Uterus (tissue), 4 donors: ENCODE data around the gene DMXL2. TPM values are rescaled to one million over a fixed set of nuclear protein-coding genes. Genes with fewer than 3 reads are reported as not detected.
A peak's percentile ranks its signal among the peaks of the same experiment; 100 is the strongest.
"Not testable (repeated sequence)": the region's sequence is repeated elsewhere in the genome, so short reads cannot be mapped to it uniquely, and the experiment has no call there.

Experiments
- DNase-seq, 2 donors: peaks; one replicate each; pipeline ENCODE4 v3.0.0-alpha.2; 2019 to 2020
- H3K27ac ChIP-seq, 2 donors: fragments of 200-600 bp; sonication (generic); 1 replicate in 1 of 2; 2 replicates in 1 of 2; pipeline ENCODE4 v1.5.1; 2016 to 2018
- H3K27me3 ChIP-seq, 2 donors: fragments of 200-600 bp; sonication (generic); one replicate each; pipeline ENCODE4 v1.5.1; 2018 to 2019; ENCODE audit warnings: control low read depth in 1 of 2
- H3K36me3 ChIP-seq, 2 donors: fragments of 200-600 bp; sonication (generic); one replicate each; pipeline ENCODE4 v1.5.1; 2019; ENCODE audit warnings: control low read depth in 1 of 2
- H3K4me1 ChIP-seq, 2 donors: fragments of 200-600 bp; sonication (generic); one replicate each; pipeline ENCODE4 v1.5.1; 2018 to 2019; ENCODE audit warnings: control low read depth in 1 of 2
- H3K4me3 ChIP-seq, 2 donors: fragments of 200-600 bp; sonication (generic); 1 replicate in 1 of 2; 2 replicates in 1 of 2; pipeline ENCODE4 v1.5.1; 2018 to 2019; ENCODE audit warnings: mild to moderate bottlenecking in 1 of 2
- H3K9me3 ChIP-seq, 2 donors: fragments of 200-600 bp; sonication (generic); one replicate each; pipeline ENCODE4 v1.5.1; 2019; ENCODE audit warnings: control low read depth in 1 of 2
- POLR2A ChIP-seq, 2 donors: fragments of 450-650 bp; IDR thresholded peaks; one replicate each; pipeline ENCODE4 v1.6.1; 2016; ENCODE audit warnings: antibody characterized with exemption in 2 of 2, mild to moderate bottlenecking in 1 of 2, moderate library complexity in 1 of 2
- intact Hi-C: fragments of 100-400 bp; cut with DNase I; formaldehyde crosslinking; loops from one replicate; pipeline ENCODE4 v1.15.1; 2023; ENCODE audit warnings: low total_unique reads
- total RNA-seq, 4 donors: library from RNA; depleted of rRNA in 3 of 4; stranded (reverse); fragments of >200 nt in 3 of 4; gene quantifications; one replicate each; pipeline versions ENCODE4 v1.1.0 to v1.2.4, GENCODE V29; 2014 to 2023
- TF ChIP-seq, protein P1 (sequence below), 4 experiments: fragments of 200-600 bp in 2 of 4; fragments of 450-650 bp in 2 of 4; sonication (generic) in 2 of 4; IDR thresholded peaks; one replicate each; pipeline ENCODE4 v1.5.1; 2016 to 2019; ENCODE audit warnings: antibody characterized with exemption in 4 of 4, mild to moderate bottlenecking in 2 of 4, moderate library complexity in 1 of 4
- donor health status: DM: yes; HTN: yes; CAD: no.

Gene DMXL2
- total RNA-seq, 4 donors from 2014 or later: 6.9 to 100 (median 26.6) TPM

DNA sequence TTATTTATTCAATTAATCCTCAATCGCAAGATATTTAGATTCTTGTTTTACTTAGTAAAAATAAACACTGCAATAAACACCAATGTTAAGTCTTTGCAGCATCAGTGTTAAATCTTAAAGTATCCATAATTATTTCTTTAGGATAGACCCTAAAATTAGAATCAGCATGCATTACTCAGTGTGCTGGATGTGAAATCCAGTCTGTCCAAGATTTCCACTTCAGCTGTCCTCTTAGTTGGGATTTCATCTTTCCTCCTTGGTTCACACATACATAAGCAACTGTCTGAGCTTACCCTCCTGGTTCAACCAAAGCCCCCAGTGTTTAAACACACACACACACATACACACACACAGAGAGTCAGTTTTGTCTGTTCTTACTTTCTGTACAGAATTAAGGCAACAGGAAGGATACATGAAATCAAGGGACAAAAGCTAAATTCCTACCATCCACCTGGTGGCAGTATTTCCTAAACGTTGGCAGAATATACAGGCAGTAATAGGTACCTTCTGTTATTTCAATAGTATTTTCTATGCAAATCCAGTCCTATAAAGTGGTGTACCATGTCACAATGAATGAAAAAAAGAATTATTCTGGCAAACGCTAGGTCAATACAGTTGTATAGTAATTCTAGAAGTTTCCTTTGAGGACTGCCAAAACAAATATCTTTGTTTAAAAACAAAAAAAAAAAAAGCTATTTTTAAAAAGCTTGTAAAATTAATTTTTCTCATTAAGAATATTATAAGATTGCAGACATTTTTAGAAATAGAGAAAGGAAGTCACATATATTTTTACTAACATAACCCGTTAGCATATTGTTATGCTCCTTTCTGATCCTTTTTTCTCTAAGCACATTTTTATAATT is 27.3 kb upstream of the DMXL2 start:
- DNase-seq: peak in 1 of 2 donors; percentile 61
- no peak overlapping the region for H3K4me3 ChIP-seq
- no peaks in the 10 kb centered on the region for H3K9me3 ChIP-seq
- TF ChIP-seq, protein P1, sequence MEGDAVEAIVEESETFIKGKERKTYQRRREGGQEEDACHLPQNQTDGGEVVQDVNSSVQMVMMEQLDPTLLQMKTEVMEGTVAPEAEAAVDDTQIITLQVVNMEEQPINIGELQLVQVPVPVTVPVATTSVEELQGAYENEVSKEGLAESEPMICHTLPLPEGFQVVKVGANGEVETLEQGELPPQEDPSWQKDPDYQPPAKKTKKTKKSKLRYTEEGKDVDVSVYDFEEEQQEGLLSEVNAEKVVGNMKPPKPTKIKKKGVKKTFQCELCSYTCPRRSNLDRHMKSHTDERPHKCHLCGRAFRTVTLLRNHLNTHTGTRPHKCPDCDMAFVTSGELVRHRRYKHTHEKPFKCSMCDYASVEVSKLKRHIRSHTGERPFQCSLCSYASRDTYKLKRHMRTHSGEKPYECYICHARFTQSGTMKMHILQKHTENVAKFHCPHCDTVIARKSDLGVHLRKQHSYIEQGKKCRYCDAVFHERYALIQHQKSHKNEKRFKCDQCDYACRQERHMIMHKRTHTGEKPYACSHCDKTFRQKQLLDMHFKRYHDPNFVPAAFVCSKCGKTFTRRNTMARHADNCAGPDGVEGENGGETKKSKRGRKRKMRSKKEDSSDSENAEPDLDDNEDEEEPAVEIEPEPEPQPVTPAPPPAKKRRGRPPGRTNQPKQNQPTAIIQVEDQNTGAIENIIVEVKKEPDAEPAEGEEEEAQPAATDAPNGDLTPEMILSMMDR (IDR thresholded peaks at IDR 0.05): peak; percentile 75 to 90 (median 82)
- TF ChIP-seq POLR2A (IDR thresholded peaks at IDR 0.05): no peak
- H3K27me3 ChIP-seq: no peaks in the 10 kb centered on the region
- H3K4me1 ChIP-seq: no peaks in the 10 kb centered on the region
- H3K27ac ChIP-seq: no peak overlapping the region
- intact Hi-C loops: loop anchor here (5.0 kb wide), 1 partner anchor 127 kb away; no protein-coding TSS in a partner anchor
- no peaks in the 10 kb centered on the region for H3K36me3 ChIP-seq

DNA sequence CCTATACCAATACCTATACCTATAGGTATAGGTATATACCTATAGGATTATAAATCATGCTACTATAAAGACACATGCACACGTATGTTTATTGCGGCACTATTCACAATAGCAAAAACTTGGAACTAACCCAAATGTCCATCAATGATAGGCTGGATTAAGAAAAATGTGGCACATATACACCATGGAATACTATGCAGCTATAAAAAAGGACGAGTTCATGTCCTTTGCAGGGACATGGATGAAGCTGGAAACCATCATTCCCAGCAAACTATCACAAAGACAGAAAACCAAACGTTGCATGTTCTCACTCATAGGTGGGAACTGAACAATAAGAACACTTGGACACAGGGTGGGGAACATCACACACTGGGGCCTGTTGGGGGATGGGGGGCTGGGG is 26.1 kb upstream of the DMXL2 start:
- H3K9me3 ChIP-seq: not testable (repeated sequence)
- intact Hi-C loops: loop anchor here (5.0 kb wide), 1 partner anchor 129 kb away; no protein-coding TSS in a partner anchor

DNA sequence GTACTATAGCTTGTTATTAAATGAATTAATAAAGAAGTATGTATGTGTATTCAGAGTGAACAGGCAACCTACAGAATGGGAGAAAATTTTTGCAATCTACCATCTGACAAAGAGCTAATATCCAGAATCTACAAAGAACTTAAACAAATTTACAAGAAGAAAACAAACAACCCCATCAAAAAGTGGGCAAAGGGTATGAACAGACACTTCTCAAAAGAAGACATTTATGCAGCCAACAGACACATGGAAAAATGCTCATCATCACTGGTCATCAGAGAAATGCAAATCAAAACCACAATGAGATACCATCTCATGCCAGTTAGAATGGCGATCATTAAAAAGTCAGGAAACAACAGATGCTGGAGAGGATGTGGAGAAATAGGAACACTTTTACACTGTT is 25.5 kb upstream of the DMXL2 start:
- DNase-seq, H3K27ac ChIP-seq, H3K9me3 ChIP-seq, H3K27me3 ChIP-seq, H3K4me3 ChIP-seq, H3K4me1 ChIP-seq, H3K36me3 ChIP-seq: not testable (repeated sequence)
- intact Hi-C loops: loop anchor here (5.0 kb wide), 1 partner anchor 129 kb away; no protein-coding TSS in a partner anchor

More for the DNA sequence above, 26.1 kb upstream of the DMXL2 start:
- not testable (repeated sequence) for H3K4me1 ChIP-seq, H3K4me3 ChIP-seq, H3K27ac ChIP-seq, DNase-seq, H3K36me3 ChIP-seq, H3K27me3 ChIP-seq

DNA sequence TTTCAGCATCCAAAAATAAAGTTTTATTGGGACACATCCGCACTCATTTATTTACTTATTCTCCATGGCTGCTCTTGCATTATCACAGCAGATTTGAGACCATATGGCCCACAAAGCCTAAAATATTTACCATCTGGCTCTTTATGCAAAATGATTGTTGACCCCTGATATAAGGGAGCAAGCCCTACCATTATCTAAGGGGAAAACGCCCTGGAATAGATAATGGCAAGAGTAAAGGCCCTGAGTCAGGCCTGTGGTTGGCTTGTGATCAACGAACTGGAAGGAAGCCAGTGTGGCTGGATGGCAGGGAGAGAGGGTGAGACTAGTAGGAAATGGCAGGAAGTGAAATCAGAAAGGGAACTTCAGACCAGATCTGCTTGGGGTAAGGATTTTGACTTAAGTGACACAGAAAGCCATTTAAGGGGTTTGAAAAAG is 24.6 kb upstream of the DMXL2 start:
- Histone ChIP-seq H3K27me3 (no peaks in the 10 kb centered on the region), H3K4me3 (no peak overlapping the region), H3K9me3 (no peaks in the 10 kb centered on the region), H3K4me1 (no peaks in the 10 kb centered on the region), H3K36me3 (no peaks in the 10 kb centered on the region), H3K27ac (no peak overlapping the region)
- DNase-seq: no peak
- TF ChIP-seq POLR2A (IDR thresholded peaks at IDR 0.05): no peak
- TF ChIP-seq, protein P1 (IDR thresholded peaks at IDR 0.05): no peak
- intact Hi-C loops: loop anchor here (5.0 kb wide), 1 partner anchor 130 kb away; no protein-coding TSS in a partner anchor

GRCh38 chr15:51642696-51643095 is 20.1 kb upstream of the DMXL2 start:
- no peaks in the 10 kb centered on the region for H3K9me3 ChIP-seq
- H3K4me3 ChIP-seq: no peak overlapping the region
- no peaks in the 10 kb centered on the region for H3K27me3 ChIP-seq
- intact Hi-C loops: no loop called here
- no peaks in the 10 kb centered on the region for H3K36me3 ChIP-seq
- DNase-seq: no peak
- TF ChIP-seq POLR2A (IDR thresholded peaks at IDR 0.05): no peak
- TF ChIP-seq, protein P1 (IDR thresholded peaks at IDR 0.05): no peak
- no peaks in the 10 kb centered on the region for H3K4me1 ChIP-seq
- no peak overlapping the region for H3K27ac ChIP-seq

DNA sequence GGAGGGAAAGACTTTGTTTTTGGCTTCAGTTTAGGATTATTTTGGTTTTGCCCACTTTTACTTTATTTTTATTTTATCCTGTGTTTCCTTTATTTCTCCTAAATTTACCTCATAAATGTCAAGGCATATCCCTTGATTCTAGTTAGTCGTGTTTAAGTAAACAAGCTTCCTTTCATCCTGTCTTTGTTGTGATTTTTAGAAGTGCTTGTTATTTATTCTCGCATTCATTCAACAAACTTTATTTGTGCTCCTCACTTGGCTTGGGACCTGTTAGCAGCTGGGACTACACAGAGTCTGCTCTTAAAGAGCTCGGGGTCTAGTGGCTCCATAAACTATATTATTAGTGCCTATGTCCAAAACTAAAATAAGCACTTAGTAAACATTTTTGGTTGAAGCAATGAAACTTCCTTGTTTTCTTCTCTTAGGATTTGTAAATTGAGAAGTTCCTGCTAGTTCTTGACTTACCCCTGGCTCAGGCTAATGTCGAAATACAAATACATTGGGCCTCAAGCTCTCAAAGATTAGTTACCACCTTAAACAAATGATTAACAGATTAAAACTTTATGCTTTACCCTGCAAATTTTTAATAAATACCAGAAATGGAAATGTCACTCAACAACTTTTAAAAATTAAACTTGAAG is 19.0 kb upstream of the DMXL2 start:
- TF ChIP-seq POLR2A (IDR thresholded peaks at IDR 0.05): no peak
- TF ChIP-seq, protein P1 (IDR thresholded peaks at IDR 0.05): no peak
- Histone ChIP-seq H3K9me3 (no peaks in the 10 kb centered on the region), H3K4me1 (no peaks in the 10 kb centered on the region), H3K36me3 (no peaks in the 10 kb centered on the region), H3K27ac (no peak overlapping the region), H3K4me3 (no peak overlapping the region), H3K27me3 (no peaks in the 10 kb centered on the region)
- DNase-seq: no peak
- intact Hi-C loops: no loop called here
